Glomerular visceral epithelial cell (primary cell): ENCODE measurements around the gene TIGD6.
"Not testable (repeated sequence)": the region's sequence is repeated elsewhere in the genome, so short reads cannot be mapped to it uniquely, and the experiment has no call there.

ENCODE experiments used
- DNase-seq: peaks from one replicate; pipeline ENCODE4 v3.0.0-alpha.2; 2016; ENCODE audit errors: extremely low spot score

Gene TIGD6

DNA sequence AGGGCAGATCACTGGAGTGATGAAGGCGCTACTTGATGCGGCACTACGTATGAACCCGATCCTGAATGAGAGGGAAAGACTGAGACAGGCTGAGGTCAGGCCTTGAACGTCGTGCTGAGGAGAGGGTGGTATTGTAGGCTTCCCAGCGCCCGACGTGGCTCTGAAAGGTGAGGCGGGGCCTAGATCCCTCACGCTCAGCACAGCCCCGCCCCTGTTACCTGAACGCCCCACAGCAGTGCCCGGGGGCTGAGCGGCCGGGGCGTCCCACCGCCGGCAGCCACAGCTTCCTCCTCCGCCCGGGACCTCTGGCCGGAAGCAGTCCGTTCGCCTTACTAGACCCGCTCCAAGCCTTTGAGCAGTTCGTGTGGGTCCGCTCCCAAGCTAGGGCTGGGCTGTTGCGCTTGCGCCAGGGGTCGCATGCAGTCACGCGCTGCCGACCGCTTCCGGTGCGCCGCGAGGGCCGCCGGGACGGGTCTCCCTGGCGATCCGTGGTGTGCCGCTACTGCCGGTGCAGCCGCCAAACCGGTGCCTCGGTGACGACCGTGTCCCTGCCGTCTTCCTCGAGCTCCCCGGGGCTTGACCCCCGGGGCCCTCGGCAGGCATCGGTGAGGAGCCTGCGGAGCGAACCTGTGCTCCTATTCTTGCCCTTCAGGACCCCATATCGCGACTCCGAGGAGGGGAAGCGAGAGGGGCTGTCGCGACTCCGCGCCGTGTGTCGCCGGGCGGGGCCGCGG, at the start of gene TIGD6, which contains the start of gene HMGXB3:
Gene TIGD6 (minus strand): TSS at position 399 of the 734 bp plus-strand sequence. CDS start 4,306 bp downstream, outside the sequence.
Gene HMGXB3 (plus strand): TSS at position 484 of the 734 bp plus-strand sequence. CDS start 4,114 bp downstream, outside the sequence.
- DNase-seq = peak; percentile 97

DNA sequence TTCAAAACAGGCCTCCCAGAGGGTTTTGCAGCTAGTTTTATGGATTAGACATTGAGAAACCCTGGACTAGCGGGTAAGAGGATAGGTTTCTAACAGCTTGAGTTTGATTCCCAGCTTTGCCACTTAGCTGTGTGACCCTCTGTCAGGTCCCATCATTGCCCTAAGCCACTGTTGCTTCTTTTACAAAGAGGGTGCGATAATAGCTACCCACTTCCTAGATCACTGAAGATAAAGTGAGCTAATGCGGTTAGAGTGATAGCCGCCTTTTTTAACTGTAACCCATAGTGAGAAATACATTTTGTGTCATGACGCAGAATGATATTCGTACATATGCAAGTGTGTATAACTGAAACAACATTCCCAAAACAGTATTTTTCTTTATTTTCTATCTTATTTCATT, 45.6 kb upstream of the TIGD6 start:
- no peak for DNase-seq

DNA sequence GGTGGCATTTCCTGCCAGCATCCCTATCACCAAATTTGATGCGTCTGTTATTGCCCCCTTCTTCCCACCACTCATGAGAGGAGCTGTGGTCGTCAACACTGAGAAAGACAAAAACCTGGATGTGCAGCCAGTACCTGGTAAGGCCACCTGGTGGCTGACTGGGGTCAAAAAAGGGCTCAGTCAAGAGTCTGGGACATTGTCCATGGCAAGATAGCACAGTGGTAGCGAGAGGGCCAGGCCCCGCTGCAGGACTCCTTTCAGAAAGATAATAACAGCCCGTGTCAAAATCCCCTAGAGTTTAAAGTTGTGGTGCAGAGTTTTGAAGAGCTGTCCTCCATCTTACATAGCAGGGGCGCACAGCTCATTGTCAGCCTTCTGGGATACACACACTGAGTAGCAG, 45.1 kb upstream of the TIGD6 start:
- DNase-seq = no peak

DNA sequence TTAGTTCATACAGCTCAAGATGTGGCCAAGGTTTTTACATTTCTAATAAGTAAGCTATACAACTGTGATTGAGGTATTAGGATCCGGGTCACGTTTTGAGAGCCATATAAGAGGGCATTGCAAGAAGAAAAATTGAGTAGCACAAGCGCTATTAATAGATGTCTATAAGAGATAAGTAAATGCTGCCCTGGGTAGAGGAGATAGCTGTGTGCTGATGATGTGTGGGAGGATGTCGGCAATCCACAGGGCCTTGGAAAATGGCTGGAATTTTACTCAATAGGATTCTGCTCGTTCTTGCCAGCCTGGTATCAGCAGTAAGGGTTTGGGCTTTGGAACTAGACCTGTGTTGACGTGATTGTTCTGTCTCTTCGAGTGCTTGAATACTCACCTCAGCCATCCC, 44.3 kb upstream of the TIGD6 start:
- DNase-seq = no peak

DNA sequence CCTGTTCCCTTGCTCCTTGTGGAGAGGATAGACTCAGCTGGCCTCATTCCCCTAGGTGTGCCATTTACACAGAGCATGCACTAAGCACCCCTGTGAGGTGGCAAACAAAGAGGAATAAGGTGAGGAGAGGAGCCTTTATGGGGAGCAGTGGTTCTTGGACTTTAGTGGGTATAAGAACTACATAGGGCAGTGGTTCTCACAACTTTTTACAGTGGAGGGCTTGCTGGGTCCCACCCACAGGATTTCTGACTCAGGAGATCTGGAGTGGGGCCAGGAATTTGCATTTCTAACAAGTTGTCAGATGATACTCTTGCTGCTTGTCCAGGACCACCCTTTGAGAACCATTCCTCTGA, 43.9 kb upstream of the TIGD6 start:
- DNase-seq = peak; percentile 50

DNA sequence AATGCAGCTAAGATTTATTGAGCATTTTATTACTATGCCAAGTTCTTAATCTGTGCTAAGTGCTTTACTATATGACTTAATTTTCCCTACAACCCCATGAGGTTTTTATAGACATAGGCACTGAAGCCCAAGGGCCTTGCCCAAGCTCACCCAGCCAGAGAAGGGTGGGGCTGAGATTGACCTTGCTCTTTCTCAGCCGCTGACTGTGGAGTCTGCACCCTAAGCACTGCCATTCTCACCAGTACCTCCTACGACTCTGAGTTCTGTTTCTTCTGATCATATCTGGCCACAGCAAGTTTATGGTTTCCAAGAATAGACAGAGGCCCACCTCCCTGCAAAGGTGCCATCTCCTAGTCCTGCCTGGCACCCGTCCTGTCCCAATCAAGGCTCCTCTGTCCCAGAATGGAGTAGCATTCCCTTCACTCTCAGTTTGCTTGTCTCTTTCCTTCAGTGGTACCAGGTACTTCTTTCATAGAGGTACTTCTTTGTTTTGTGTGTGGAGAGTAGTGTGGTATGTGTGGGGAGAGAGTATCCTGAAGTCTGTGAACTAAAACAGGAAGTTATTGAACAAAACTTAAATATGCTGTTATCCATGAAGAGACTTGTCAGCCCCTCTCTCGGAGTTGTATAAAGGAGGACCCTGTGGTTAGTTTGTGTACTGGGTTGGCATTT, 43.3 kb upstream of the TIGD6 start:
- DNase-seq = no peak

DNA sequence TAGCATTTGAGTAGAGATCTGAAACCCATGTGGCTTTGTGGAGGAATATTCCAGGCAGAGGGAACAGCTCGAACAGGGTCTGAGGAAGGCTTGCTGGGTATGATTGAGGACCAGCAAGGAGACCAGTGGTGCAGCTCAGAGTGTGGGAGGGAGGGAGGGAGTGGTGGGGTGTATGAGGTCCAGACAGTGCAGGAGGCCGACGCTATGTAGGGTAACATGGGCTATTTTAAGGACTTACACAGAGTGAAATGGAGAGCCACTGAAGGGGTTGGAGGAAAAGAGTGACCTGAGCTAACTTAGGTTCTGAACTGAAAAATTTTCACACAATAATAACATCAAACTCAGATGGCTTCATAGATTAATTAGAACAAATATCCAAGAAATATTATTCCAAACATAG, 42.0 kb upstream of the TIGD6 start:
- DNase-seq = no peak

DNA sequence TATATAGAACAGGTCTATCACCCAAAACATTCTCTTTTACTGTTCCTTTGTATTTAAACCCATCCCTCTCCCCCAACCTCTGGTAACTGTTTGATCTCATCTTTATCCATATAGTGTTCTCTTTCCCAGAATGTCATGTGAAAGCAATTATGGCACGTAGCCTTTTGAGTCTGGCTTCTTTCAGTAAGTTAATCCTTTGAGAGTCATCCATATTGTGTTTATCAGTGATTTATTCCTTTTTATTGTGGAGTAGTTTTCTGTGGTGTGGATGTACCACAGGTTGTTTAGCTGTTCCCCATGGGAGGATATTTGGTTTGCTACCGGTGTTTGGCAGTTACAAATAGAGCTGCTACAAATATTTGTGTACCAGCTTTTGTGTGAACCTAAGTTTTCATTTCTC, 38.1 kb upstream of the TIGD6 start:
- no peak for DNase-seq

DNA sequence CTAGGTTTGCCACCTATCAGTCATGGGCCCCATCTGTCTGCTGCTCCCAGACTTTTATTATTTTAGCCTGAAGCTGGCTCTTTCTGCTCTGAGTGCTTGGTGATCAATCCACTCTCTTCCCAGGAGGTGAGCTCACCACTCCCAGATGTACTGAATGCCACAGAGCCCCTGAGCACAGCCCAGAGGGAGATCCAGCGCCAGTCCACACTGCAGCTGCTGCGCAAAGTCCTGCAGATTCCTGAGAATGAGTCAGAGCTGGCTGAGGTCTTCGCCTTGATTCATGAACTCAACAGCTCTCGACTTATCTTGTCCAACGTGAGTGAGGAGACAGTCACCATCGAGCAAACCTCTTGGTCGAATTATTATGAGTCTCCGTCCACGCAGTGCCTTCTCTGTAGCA, 36.1 kb upstream of the TIGD6 start:
- peak; percentile 98 for DNase-seq

DNA sequence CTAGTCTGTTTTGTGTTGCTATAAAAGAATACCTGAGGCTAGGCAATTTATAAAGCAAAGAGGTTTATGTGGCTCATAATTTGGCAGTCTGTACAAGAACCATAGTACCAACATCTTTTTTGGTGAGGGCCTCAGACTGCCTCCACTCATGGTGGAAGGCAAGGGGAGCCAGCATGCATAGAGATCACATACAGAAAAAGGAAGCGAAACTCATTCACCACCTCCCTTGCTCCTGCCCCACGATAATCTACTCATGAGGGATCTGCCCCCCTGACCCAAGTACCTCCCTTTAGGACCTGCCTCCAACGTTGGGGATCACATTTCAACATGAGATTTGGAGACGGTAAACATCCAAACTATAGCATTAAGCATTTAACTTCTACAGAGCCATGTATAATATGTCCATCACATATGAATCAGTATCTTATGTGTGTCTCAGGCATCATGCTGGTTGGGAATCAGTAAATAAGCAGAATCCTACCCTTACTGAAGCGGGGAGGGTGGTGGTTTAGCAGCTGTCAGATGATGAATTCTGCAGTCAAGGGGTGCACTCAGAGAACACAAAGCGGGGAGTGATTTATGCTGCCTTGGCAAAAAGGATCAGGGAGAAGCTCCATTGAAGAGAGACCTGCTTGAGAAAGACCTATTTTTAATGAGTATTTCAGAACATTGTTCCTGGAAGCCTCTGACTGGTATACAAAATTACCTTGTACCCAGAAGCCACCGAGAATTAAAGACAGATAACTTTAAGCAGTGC, 34.9 kb upstream of the TIGD6 start:
- no peak for DNase-seq

DNA sequence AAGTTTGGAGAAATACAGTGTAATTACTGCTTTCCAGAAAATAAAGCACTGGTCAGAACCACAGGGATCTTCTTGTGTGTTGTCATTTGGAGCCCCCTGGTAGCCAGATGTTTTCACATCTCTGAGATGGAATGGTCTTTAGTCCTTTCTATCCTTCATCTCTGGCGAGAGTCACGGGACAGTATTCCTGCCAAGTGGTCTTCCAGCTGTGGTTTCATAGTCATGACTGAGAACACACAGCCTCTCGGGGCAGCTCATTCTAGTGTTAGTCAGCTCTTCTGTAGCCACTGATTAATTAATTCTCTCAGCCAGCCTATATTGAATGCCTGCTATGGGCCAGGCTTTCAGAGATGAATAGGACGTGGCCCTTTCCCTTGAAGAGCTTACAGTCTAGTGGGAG, 34.2 kb upstream of the TIGD6 start:
- peak; percentile 74 for DNase-seq

DNA sequence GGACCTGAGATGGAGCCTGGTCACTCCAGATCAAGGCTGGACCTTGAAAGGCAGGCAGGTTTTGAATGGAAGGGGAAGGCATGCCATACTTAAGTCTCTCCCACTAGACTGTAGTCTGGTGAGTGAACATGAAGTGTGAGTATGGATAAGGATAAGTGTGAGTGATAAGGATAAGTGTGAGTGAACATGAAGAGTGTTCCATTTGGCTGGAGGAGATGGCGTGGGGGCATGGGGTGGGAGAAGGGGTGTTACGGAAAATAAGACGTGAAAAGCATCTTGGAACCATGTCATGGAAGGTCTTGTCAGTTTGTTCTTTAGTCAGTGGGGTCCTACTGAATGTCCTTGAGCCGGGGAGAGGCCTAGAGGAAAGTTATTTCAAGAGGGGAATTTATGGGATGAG, 32.9 kb upstream of the TIGD6 start:
- no peak for DNase-seq

DNA sequence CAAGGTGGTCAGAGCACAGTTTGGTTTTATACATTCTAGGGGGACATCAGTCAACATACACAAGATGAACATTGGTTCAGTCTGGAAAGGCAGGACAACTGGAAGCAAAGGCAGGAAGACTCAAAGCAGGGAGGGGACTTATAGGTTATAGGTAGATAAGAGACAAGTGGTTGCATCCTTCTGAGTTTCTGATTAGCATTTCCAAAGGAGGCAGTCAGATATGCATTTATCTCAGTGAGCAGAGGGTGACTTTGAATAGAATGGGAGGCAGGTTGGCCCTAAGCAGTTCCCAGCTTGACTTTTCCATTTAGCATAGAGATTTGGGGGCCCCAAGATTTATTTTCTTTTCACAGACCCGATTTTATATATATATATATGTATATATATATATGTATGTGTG, 27.6 kb upstream of the TIGD6 start:
- not testable (repeated sequence) for DNase-seq

DNA sequence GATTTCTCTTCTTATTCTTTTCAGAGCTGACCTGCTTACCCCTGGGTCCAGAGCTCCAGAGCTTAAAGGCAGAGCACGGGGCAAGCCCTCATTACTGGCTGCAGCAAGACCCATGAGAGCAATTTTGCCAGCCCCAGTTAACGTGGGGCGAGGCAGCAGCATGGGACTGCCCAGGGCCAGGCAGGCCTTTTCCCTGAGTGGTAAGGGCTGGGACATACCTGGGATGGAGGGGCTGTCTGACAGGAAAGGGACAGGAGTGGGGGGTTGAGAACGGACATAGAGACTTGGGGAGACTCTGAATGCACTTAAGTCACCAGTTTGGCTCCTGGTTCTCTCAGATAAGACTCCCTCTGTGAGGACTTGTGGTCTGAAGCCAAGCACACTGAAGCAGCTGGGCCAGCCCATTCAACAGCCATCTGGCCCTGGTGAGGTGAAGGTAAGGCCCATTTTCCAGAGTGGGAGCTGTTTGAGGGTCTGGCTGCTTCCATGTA, 26.3 kb upstream of the TIGD6 start:
- DNase-seq = no peak

DNA sequence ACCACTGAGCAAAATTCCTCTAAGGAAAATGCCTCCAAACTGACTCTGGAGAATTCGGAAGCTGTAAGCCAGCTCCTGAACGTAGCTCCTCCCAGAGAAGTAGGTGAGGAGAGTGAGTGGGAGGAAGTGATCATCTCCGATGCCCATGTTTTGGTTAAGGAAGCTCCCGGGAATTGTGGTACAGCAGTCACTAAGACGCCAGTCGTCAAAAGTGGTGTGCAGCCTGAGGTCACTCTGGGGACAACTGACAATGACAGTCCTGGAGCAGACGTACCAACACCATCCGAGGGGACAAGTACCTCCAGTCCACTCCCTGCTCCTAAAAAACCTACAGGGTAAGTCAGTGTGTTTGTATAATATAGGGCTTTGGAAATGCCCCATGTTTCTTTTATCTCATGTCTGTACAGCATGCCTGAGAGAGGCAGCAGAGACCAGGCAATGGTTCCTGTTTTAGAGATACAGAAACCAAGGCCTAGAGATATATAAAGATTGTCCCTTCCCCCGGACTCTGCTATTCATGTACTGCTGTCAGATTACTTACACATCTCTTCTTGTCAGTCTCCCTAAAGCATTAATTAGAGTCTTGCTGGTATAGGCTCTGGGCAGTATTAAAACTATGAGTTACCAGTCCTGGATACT, 24.0 kb upstream of the TIGD6 start:
- DNase-seq = no peak

DNA sequence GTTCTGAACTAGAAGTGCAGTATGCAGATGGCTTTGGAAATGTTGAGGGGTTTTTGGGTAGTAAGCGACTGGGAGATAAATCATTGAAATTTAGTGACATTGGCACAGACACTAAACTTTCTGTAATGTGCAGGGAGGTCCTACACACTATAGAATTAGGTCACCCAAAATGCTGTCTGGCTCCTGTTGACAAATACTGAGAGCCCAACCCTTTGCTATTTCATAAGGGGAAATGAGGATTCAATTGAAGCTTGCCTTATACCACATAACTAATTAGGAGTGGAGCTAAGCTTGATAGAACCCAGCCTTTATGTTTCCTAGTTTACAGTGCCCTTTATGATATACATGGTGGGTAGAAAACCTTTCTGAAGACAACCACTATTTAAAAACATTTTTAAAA, 22.7 kb upstream of the TIGD6 start:
- DNase-seq = no peak

DNA sequence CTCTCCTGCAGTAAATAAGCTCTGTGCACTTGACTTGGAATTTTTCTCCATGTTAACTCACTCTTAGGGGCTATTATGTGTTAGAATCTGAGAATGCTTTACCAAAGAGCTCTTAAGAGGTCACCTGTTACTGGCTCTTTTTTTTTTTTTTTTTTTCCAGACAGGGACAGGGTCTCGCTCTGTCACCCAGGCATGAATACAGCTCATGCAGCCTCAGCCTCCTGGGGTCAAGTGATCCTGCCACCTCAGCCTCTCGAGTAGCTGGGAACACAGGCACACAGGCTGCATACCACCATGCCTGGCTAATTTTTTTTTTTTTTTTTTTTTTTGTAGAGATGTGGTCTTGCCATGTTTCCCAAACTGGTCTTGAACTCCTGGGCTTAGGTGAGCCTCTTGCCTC, 22.2 kb upstream of the TIGD6 start:
- peak; percentile 34 for DNase-seq

DNA sequence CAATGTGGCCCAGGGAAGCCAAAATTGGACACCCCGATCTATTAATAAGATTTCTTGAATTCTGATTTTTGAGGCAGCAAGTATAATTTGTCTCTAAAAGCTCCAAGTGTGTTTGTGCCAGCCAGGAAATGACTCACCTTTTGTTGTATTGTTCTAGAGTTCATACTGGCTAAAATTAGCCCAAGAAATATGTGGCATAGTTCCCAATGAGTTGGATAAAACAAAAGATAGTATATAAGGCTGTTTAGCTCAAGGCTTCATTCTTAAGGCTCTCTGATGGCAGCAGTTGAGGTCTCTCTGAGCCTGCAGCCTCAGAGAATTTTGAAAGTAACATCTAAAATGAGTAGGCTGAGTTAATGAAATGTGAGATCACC, 21.7 kb upstream of the TIGD6 start:
- DNase-seq = peak; percentile 75

DNA sequence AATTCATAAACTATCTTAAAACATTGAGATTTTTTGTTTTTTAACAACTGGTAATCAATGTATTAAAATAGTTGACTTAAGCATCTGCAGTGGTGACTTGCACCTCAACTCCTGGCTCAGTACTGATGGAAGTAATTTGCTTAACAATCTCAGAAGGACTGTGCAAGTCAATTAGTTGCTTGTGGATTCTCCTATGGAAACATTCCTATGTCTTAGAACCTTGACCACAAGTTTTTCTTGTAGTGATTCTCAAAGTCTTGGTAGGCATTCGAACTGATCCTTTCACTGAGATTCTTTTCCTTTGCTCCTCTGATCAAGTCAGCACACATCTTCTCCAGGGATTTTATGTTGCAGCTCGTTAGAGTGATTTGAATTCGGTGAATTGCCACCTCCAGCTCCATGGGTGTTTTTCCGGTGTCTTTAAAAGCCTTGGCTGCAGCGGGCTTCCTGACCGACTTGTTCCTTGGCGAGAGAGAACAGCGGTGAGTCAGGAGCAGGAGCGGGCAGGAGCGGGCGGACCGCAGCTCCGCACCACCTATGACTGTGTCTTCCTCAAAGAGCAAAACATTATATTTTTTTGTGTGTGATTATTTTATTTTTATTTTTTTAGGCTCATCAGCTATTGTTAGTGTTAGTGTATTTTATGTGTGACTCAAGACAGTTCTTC, 21.2 kb upstream of the TIGD6 start:
- peak; percentile 84 for DNase-seq

DNA sequence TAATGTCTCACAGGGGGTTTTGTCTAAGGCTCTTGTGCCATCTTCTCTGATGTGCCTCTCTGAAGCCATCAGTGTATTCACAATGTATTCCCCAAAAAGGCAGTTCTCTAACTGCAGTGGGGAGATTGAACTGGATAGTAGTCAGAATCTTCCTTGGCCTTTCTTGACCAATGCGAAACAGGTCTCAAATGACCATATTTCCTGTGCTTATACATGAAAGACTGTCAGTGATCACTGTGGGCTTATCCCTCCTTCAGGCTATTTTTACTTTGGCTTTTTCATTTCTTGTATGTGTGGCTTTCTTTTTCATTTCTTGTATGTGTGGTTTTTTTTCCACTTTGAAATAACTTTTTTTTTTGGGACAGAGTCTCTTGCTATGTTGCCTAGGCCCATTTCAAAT, 19.8 kb upstream of the TIGD6 start:
- DNase-seq = no peak

DNA sequence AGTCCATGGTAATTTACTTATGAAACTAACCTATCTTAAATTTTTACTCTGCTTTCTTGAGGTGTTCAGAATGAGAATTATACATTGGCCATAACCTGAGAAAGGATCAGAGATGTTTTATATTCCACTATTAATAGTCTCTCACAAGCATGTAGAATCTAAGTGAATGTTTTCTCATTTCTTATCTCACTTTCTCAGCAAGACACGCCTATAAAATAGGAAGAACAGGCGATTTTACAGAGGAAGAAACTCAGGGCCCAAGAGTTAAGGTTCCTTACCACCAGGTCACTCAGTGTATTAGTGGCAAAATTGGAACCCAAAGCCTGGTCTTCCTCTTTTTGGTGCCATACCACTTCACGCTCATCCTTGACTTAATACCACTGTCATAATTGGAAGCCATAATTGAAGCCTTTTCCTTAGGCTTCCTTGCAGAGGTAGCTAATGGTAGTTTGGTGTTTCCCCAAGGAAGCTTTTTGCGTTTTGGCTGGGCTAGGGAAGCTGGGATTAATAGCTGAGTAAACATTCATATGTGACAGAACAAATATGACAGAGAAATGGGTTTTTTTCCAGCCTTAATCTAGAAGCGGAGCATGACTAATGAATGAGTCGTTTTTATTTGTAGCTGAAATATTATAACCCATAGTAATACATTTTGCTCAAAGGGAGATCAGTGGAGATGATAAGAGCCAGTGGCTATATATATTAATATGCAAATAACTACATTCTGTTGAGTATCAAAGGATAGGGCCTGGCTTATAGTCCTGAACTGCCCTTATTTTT, 17.0 kb upstream of the TIGD6 start:
- no peak for DNase-seq
